PC-9 (cell line): ENCODE data around the gene HLA-DOB. TPM values are rescaled to one million over a fixed set of nuclear protein-coding genes. Genes with fewer than 3 reads are reported as not detected.

Experiments
- BruUV-seq: library from RNA; stranded (reverse); fragments of 400-500 nt; replicated peaks from 2 replicates; lab custom pipeline; 2021; lab: Mats Ljungman, UMichigan
- CTCF ChIA-PET: fragments of 300-600 bp; sonication (Branson Sonifier 250); formaldehyde crosslinking; loops from one replicate; lab custom pipeline; 2022; ENCODE audit warnings: antibody characterized with exemption; lab: Charles Lee
- POLR2A ChIA-PET: fragments of 300-600 bp; sonication (Branson Sonifier 250); formaldehyde crosslinking; loops from one replicate; lab custom pipeline; 2022; ENCODE audit warnings: antibody characterized with exemption; ENCODE audit not compliant: unreplicated experiment; lab: Charles Lee
- DNase-seq, 2 experiments: peaks; one replicate each; pipeline versions ENCODE4 v3.0.0 to v3.0.0-alpha.2; 2015 to 2022; ENCODE audit warnings: mixed read lengths in 1 of 2
- H2AFZ ChIP-seq: fragments of 200-600 bp; sonication (generic); 2 replicates; pipeline ENCODE4 v1.8.1; 2017; ENCODE audit warnings: antibody characterized with exemption
- H3F3A ChIP-seq: fragments of 200-600 bp; sonication (generic); 2 replicates; pipeline ENCODE4 v1.8.1; 2017; ENCODE audit warnings: antibody characterized with exemption, mild to moderate bottlenecking, low read depth; ENCODE audit not compliant: insufficient read depth
- H3K27ac ChIP-seq: fragments of 200-600 bp; sonication (generic); 2 replicates; pipeline ENCODE4 v1.6.1; 2016; ENCODE audit warnings: mixed run types
- H3K27me3 ChIP-seq: fragments of 200-600 bp; sonication (generic); 2 replicates; pipeline ENCODE4 v1.6.1; 2016; ENCODE audit warnings: low read depth, mixed run types; ENCODE audit not compliant: insufficient read depth
- H3K36me3 ChIP-seq: fragments of 200-600 bp; sonication (generic); 2 replicates; pipeline ENCODE4 v1.6.1; 2016; ENCODE audit warnings: low read depth, mixed run types
- H3K4me1 ChIP-seq: fragments of 200-600 bp; sonication (generic); replicated peaks from 2 replicates; pipeline ENCODE4 v1.6.1; 2016; ENCODE audit warnings: mixed run types; ENCODE audit not compliant: insufficient read depth
- H3K4me2 ChIP-seq: fragments of 200-600 bp; sonication (generic); 2 replicates; pipeline ENCODE4 v1.6.1; 2017; ENCODE audit warnings: mixed run types
- H3K4me3 ChIP-seq: fragments of 200-600 bp; sonication (generic); 2 replicates; pipeline ENCODE4 v1.6.1; 2016; ENCODE audit warnings: mixed run types
- H3K79me2 ChIP-seq: fragments of 200-600 bp; sonication (generic); 2 replicates; pipeline ENCODE4 v1.6.1; 2017; ENCODE audit warnings: low read depth, mixed run types
- H3K9me2 ChIP-seq: fragments of 200-600 bp; sonication (generic); 2 replicates; pipeline ENCODE4 v1.8.1; 2017; ENCODE audit warnings: mild to moderate bottlenecking; ENCODE audit not compliant: insufficient read depth
- H3K9me3 ChIP-seq: fragments of 200-600 bp; sonication (generic); 2 replicates; pipeline ENCODE4 v1.8.1; 2016; ENCODE audit warnings: low read depth; ENCODE audit not compliant: insufficient read depth
- H4K20me1 ChIP-seq: fragments of 200-600 bp; sonication (generic); 2 replicates; pipeline ENCODE4 v1.8.1; 2017; ENCODE audit not compliant: insufficient read depth
- CTCF ChIP-seq: fragments of 200-600 bp; sonication (generic); conservative IDR thresholded peaks from 2 replicates; pipeline ENCODE4 v1.6.1; 2017; ENCODE audit warnings: mixed run types, antibody characterized with exemption, mild to moderate bottlenecking, moderate library complexity
- EZH2 ChIP-seq: fragments of 200-600 bp; sonication (generic); IDR thresholded peaks from 2 replicates; pipeline ENCODE4 v1.8.0; 2017; ENCODE audit warnings: antibody characterized with exemption, low read depth
- intact Hi-C: fragments of 100-400 bp; cut with micrococcal nuclease; formaldehyde crosslinking; loops from one replicate; pipeline ENCODE4 v1.10.0; 2022; ENCODE audit not compliant: unreplicated experiment
- total RNA-seq: library from RNA; stranded (reverse); gene quantifications from 2 replicates; pipeline ENCODE4 v1.2.3, GENCODE V29; 2021

HLA-DOB gene
- total RNA-seq, 1 experiment from 2014 or later, result 3.4 TPM

- no peaks in the 10 kb centered on the region for H3K36me3 ChIP-seq
- DNase-seq, result no peak
- TF ChIP-seq CTCF (no peak), EZH2 (no peak)
- ChIA-PET CTCF (no interaction called here), POLR2A (no interaction called here)
- no peaks in the 10 kb centered on the region for H3K79me2 ChIP-seq
- no TSS peak for BruUV-seq
- no peak overlapping the region for H3K4me3 ChIP-seq
- H3K27ac ChIP-seq, result no peak overlapping the region
- H2AFZ ChIP-seq, result no peak overlapping the region
- no peaks in the 10 kb centered on the region for H4K20me1 ChIP-seq
- H3K4me1 ChIP-seq, result no peaks in the 10 kb centered on the region
- H3K9me2 ChIP-seq, result no peaks in the 10 kb centered on the region
- no peaks in the 10 kb centered on the region for H3K9me3 ChIP-seq
- peaks cover 61% of the 10 kb centered on the region for H3K27me3 ChIP-seq
- no peaks in the 10 kb centered on the region for H3F3A ChIP-seq
- intact Hi-C loops, result no loop called here
- H3K4me2 ChIP-seq, result no peak overlapping the region
These were observed 41.7 kb downstream of the HLA-DOB start for GRCh38 chr6:32775071-32775470.

- no peaks in the 10 kb centered on the region for H3F3A ChIP-seq
- H3K36me3 ChIP-seq, result no peaks in the 10 kb centered on the region
- no peak overlapping the region for H3K4me3 ChIP-seq
- H2AFZ ChIP-seq, result no peak overlapping the region
- peaks cover 60% of the 10 kb centered on the region for H3K27me3 ChIP-seq
- no peak overlapping the region for H3K27ac ChIP-seq
- BruUV-seq, result no TSS peak
- H3K4me2 ChIP-seq, result no peak overlapping the region
- no peaks in the 10 kb centered on the region for H3K79me2 ChIP-seq
- H3K9me3 ChIP-seq, result no peaks in the 10 kb centered on the region
- no peaks in the 10 kb centered on the region for H4K20me1 ChIP-seq
- no peak for DNase-seq
- ChIA-PET CTCF (no interaction called here), POLR2A (no interaction called here)
- H3K4me1 ChIP-seq, result no peaks in the 10 kb centered on the region
- no peaks in the 10 kb centered on the region for H3K9me2 ChIP-seq
- intact Hi-C loops, result no loop called here
- TF ChIP-seq CTCF, result no peak
- no peak for TF ChIP-seq EZH2
These were observed 42.4 kb downstream of the HLA-DOB start for GRCh38 chr6:32774426-32774825.

GRCh38 chr6:32772656-32773055, 44.1 kb downstream of the HLA-DOB start:
- CTCF ChIA-PET, result interaction anchor here (0.6 kb wide), 1 partner anchor 264 kb away, joined by 6 read pairs; no protein-coding TSS in a partner anchor
- H4K20me1 ChIP-seq, result no peaks in the 10 kb centered on the region
- no TSS peak for BruUV-seq

More at GRCh38 chr6:32772656-32773055, 44.1 kb downstream of the HLA-DOB start:
- Histone ChIP-seq H3K27ac (no peak overlapping the region), H3K79me2 (no peaks in the 10 kb centered on the region), H3K9me2 (no peaks in the 10 kb centered on the region), H3F3A (no peaks in the 10 kb centered on the region), H3K4me3 (no peak overlapping the region), H3K9me3 (no peaks in the 10 kb centered on the region), H3K4me1 (no peaks in the 10 kb centered on the region), H3K27me3 (peaks cover 63% of the 10 kb centered on the region), H3K36me3 (no peaks in the 10 kb centered on the region), H2AFZ (no peak overlapping the region), H3K4me2 (no peak overlapping the region)
- no peak for TF ChIP-seq CTCF
- TF ChIP-seq EZH2, result no peak
- POLR2A ChIA-PET, result no interaction called here
- intact Hi-C loops, result no loop called here
- no peak for DNase-seq
